Fibroblast of lung (primary cell): ENCODE results near the gene TAGAP. TPM values are rescaled to one million over a fixed set of nuclear protein-coding genes. Genes with fewer than 3 reads are reported as not detected.

Experiments
- DNase-seq, 2 donors: peaks; one replicate each; pipeline versions ENCODE4 v3.0.0 to v3.0.0-alpha.2; 2010; ENCODE audit warnings: low read depth in 2 of 2
- H2AFZ ChIP-seq: 2 replicates; pipeline ENCODE4 v1.5.1; 2012; ENCODE audit warnings: low read length, control low read depth, inconsistent platforms
- H3K27ac ChIP-seq: 2 replicates; pipeline ENCODE4 v1.5.1; 2011; ENCODE audit warnings: low read length, control low read depth; ENCODE audit not compliant: insufficient read depth
- H3K27me3 ChIP-seq: 2 replicates; pipeline ENCODE4 v1.5.1; 2011; ENCODE audit warnings: mild to moderate bottlenecking, low read length; ENCODE audit not compliant: control insufficient read depth, insufficient read depth
- H3K36me3 ChIP-seq: 2 replicates; pipeline ENCODE4 v1.5.1; 2011; ENCODE audit warnings: low read length; ENCODE audit not compliant: control insufficient read depth, insufficient read depth
- H3K4me1 ChIP-seq: 2 replicates; pipeline ENCODE4 v1.5.1; 2011; ENCODE audit warnings: low read length; ENCODE audit not compliant: control insufficient read depth, insufficient read depth; ENCODE audit errors: extremely low read depth
- H3K4me2 ChIP-seq: 2 replicates; pipeline ENCODE4 v1.5.1; 2011; ENCODE audit warnings: low read length, control low read depth; ENCODE audit not compliant: insufficient read depth; ENCODE audit errors: extremely low read depth
- H3K4me3 ChIP-seq, 4 experiments: fragments of 200-600 bp in 1 of 4; sonication (generic) in 1 of 4; replicated peaks in 1 of 4; 2 replicates each; pipeline ENCODE4 v1.5.1; 2011 to 2016; ENCODE audit warnings: low read length in 4 of 4, low read depth in 3 of 4, mild to moderate bottlenecking in 3 of 4, control low read depth in 2 of 4, inconsistent platforms in 1 of 4, mixed read lengths in 1 of 4; ENCODE audit not compliant: insufficient read depth in 1 of 4; ENCODE audit errors: control extremely low read depth in 1 of 4
- H3K79me2 ChIP-seq: 2 replicates; pipeline ENCODE4 v1.5.1; 2012; ENCODE audit warnings: mild to moderate bottlenecking, low read length, inconsistent platforms; ENCODE audit not compliant: control insufficient read depth, insufficient read depth
- H3K9ac ChIP-seq: 2 replicates; pipeline ENCODE4 v1.5.1; 2011; ENCODE audit warnings: mild to moderate bottlenecking, low read length, control low read depth; ENCODE audit not compliant: insufficient read depth
- H3K9me3 ChIP-seq: 2 replicates; pipeline ENCODE4 v1.5.1; 2012; ENCODE audit warnings: low read depth, low read length; ENCODE audit not compliant: control insufficient read depth, insufficient read depth
- H4K20me1 ChIP-seq: 2 replicates; pipeline ENCODE4 v1.5.1; 2011; ENCODE audit warnings: low read length; ENCODE audit not compliant: control insufficient read depth, insufficient read depth; ENCODE audit errors: extremely low read depth
- CTCF ChIP-seq, 2 donors: IDR thresholded peaks in 1 of 2; conservative IDR thresholded peaks in 1 of 2; 1 replicate in 1 of 2; 2 replicates in 1 of 2; pipeline ENCODE4 v1.5.1; 2011 to 2012; ENCODE audit warnings: low read length in 2 of 2, control low read depth in 1 of 2, inconsistent platforms in 1 of 2, low read depth in 1 of 2, mild to moderate bottlenecking in 1 of 2
- EZH2 ChIP-seq: IDR thresholded peaks from 2 replicates; pipeline ENCODE4 v1.5.1; 2012; ENCODE audit warnings: low read length, control low read depth, mild to moderate bottlenecking; ENCODE audit errors: missing control alignments
- polyA plus RNA-seq, 2 donors: library from polyadenylated mRNA; depleted of rRNA in 1 of 2; stranded (reverse) in 1 of 2; unstranded in 1 of 2; fragments of >200 nt; gene quantifications; 2 replicates each; pipeline ENCODE4 v1.2.1, GENCODE V29; 2011 to 2012; ENCODE audit warnings: missing spikeins in 1 of 2
- total RNA-seq: library from RNA; depleted of rRNA; stranded (reverse); fragments of >200 nt; gene quantifications from 2 replicates; pipeline ENCODE4 v1.2.1, GENCODE V29; 2014

Gene TAGAP
- total and polyA plus RNA-seq, 2 donors (not counting 1 experiment from before 2014, with no cell fraction given): not detected

- H3K9me3 ChIP-seq: no peaks in the 10 kb centered on the region
- no peaks in the 10 kb centered on the region for H3K36me3 ChIP-seq
- no peak overlapping the region for H2AFZ ChIP-seq
- no peak overlapping the region for H3K4me2 ChIP-seq
- H3K27me3 ChIP-seq: peaks cover 8% of the 10 kb centered on the region
- H3K27ac ChIP-seq: no peak overlapping the region
- no peaks in the 10 kb centered on the region for H3K79me2 ChIP-seq
- no peak overlapping the region for H3K9ac ChIP-seq
- no peaks in the 10 kb centered on the region for H3K4me1 ChIP-seq
- H4K20me1 ChIP-seq: no peaks in the 10 kb centered on the region
- TF ChIP-seq CTCF (conservative IDR thresholded peaks at IDR 0.05 in 1 of 2, IDR thresholded peaks at IDR 0.05 in 1 of 2; ENCODE audit: low read depth in 1 of 2, low read length in 2 of 2) (no peak), EZH2 (no peak)
- no peak overlapping the region for H3K4me3 ChIP-seq
- DNase-seq: no peak
Measured at GRCh38 chr6:159056003-159056402, 11.2 kb upstream of the TAGAP start.

DNA sequence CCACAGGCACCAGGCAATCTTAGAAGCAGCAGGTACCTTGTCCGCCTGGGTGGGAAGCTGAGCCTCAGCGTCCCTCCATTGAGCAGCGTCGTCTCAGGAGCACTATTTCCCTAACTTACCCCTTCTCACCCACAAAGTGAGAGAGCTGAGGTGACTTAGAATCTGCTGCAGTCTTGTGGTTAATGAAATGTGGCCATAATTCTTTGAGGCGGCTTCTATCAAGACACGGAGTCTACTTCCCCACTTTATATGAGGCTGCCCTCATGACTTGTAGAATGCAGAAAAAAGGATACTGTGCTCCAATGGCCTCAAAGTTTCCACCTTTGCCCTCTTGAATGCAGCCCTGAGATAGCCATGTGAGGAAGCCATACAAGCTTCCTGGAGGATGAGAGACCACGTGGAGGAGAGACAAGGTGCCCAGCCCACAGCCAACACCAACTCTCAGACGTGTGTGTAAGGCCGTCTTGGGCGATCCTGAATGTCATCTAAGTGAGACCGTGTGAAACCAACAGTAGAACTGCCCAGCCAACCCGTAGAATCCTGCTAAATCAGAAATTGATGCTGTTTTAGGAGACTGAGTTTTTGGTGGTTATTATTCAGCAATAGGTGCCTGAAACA is 9.1 kb upstream of the TAGAP start:
- no peak overlapping the region for H3K27ac ChIP-seq
- no peak overlapping the region for H3K4me2 ChIP-seq
- no peaks in the 10 kb centered on the region for H3K79me2 ChIP-seq
- H3K4me1 ChIP-seq: no peaks in the 10 kb centered on the region
- TF ChIP-seq CTCF (conservative IDR thresholded peaks at IDR 0.05 in 1 of 2, IDR thresholded peaks at IDR 0.05 in 1 of 2; ENCODE audit: low read depth in 1 of 2, low read length in 2 of 2) (no peak), EZH2 (no peak)
- no peaks in the 10 kb centered on the region for H4K20me1 ChIP-seq
- no peaks in the 10 kb centered on the region for H3K36me3 ChIP-seq
- no peak overlapping the region for H3K4me3 ChIP-seq
- no peak overlapping the region for H2AFZ ChIP-seq
- DNase-seq: no peak
- peaks cover 8% of the 10 kb centered on the region for H3K27me3 ChIP-seq
- no peak overlapping the region for H3K9ac ChIP-seq
- H3K9me3 ChIP-seq: no peaks in the 10 kb centered on the region

DNA sequence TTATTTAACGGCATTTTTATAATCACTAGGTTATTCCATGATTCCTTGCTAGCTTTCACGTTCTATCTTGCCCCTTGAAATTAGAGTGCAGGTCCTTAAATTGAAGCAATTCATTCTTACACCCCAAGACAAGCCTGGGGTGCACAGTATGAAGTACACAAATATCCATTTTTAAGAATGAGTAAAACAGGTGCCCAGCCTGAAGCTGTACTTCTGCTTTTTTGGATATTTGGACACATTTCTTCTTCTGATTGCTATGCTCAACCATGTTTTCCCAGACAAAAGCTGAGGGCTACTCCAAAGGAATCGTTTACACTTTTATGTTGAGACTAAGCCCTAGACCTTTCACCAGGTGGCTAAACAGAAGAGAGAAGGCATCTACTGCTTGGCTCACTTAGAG is 7.9 kb upstream of the TAGAP start:
- no peak for DNase-seq
- Histone ChIP-seq H3K4me2 (no peak overlapping the region), H3K27ac (no peak overlapping the region), H3K79me2 (no peaks in the 10 kb centered on the region), H2AFZ (no peak overlapping the region), H3K9me3 (no peaks in the 10 kb centered on the region), H3K36me3 (no peaks in the 10 kb centered on the region), H3K4me3 (no peak overlapping the region), H3K9ac (no peak overlapping the region), H4K20me1 (no peaks in the 10 kb centered on the region), H3K27me3 (peaks cover 8% of the 10 kb centered on the region), H3K4me1 (no peaks in the 10 kb centered on the region)
- TF ChIP-seq EZH2 (no peak), CTCF (conservative IDR thresholded peaks at IDR 0.05 in 1 of 2, IDR thresholded peaks at IDR 0.05 in 1 of 2; ENCODE audit: low read depth in 1 of 2, low read length in 2 of 2) (no peak)
